Smooth muscle cell of the brain vasculature (primary cell): ENCODE results near the gene MARCHF2.

Experiments
- DNase-seq: peaks from one replicate; pipeline ENCODE4 v3.0.0-alpha.2; 2012; ENCODE audit warnings: low read depth, low spot score

Gene MARCHF2

DNA sequence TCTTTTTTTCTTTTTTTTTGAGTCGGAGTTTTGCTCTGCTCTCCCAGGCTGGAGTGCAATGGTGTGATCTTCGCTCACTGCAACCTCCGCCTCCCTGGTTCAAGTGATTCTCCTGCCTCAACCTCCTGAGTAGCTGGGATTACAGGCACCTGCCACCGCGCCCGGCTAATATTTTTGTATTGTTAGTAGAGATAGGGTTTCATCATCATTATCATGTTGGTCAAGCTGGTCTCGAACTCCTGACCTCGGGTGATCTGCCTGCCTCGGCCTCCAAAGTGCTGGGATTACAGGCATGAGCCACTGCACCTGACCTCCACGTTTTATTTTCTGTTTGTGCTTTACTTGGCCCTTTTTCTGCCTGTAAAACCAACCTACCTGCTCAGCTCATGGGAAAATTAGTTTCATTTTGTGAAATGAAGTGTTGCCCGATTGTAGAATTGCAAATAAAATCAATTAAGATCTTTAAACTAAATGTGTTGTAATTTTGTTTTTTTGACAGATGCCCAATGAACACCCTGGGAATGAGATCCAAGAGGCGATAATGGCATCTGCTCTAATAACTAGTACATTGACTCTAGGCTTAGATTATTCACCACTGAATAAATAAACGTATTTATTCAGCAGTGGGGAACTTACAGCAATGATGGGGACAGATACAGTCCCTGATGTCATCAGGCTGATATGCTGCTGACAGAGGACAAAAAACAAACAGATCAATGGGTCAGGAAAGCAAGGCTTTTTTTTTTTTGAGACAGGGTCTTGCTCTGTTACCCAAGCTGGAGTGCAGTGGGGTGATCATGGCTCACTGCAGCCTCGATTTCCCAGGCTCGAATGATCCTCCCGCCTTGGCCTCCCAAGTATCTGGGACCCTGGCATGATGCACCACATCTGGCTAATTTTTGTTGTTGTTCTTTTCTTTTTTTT, 25.2 kb upstream of the MARCHF2 start:
- no peak for DNase-seq

DNA sequence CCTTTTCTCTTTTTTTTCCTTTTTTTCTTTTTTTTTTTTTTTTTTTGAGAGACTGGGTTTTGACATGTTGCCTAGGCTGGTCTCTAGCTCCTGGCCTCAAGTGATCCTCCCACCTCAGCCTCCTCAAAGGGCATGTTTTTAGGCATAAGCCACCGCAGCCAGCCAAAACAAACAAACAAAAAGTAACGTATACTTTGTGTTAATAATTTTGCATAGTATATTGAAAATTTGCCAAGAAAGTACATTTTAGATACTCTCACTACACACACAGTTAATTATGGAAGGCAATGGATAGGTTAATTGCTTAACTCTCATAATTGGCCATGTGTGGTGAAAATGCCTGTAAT, 24.5 kb upstream of the MARCHF2 start:
- DNase-seq = no peak

DNA sequence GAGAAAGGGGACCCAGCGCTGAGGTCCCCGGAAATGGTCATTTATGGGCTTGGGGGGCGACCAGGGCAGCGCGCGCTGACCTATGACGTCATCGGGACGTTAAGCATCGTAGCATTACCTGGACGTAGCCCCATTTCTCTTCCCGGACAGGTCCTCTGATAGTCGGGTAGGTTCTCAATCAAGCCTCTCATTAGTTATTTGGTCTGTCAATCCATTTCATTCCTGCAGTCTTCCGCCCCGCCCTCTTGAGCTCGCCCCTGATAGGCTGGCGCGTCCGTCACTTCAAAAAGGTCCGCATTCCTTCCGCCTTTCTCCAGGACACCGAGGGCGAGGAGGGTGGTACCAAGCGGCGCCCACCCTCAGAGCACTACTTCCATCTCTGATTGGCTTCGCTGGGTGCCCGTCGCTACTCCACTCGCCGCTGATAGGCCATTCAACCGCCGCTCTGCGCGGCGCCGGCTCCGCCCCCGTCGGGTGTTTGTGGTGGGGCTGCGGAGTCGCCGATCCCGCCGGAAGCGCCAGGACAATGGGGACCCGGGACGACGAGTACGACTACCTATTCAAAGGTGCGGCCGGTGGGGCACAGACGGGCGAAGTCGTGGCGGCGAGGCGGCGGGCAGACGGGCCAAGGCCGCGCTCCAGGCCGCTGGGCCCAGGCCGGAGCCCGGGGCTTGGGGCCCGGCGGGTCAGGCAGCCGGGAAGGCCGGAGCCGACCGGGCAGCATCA, 23.1 kb upstream of the MARCHF2 start, which contains the start of gene RAB11B:
TSS of gene RAB11B (plus strand) at position 470 of the 726 bp plus-strand sequence. CDS start at position 527, 57 bp downstream.
- DNase-seq = peak; percentile 100

DNA sequence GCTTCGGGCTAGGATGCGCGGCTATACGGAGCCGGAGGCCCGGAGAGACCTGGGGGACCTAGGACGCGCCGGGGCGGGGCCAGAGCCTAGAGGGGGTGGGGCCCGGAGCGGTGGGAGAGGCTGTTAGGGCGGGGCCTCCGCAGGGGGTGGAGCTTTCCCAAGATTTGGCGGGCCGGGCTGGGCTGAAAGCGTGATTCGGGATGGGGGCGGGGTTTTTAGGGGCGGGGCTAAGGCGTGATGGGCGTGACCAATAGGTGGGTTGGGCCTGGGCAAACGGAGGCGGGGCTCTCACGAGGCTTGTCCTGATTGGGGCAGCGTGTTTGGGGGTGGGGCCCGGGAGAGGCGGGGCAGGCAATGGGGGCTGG, 22.5 kb upstream of the MARCHF2 start:
- DNase-seq = peak; percentile 78

DNA sequence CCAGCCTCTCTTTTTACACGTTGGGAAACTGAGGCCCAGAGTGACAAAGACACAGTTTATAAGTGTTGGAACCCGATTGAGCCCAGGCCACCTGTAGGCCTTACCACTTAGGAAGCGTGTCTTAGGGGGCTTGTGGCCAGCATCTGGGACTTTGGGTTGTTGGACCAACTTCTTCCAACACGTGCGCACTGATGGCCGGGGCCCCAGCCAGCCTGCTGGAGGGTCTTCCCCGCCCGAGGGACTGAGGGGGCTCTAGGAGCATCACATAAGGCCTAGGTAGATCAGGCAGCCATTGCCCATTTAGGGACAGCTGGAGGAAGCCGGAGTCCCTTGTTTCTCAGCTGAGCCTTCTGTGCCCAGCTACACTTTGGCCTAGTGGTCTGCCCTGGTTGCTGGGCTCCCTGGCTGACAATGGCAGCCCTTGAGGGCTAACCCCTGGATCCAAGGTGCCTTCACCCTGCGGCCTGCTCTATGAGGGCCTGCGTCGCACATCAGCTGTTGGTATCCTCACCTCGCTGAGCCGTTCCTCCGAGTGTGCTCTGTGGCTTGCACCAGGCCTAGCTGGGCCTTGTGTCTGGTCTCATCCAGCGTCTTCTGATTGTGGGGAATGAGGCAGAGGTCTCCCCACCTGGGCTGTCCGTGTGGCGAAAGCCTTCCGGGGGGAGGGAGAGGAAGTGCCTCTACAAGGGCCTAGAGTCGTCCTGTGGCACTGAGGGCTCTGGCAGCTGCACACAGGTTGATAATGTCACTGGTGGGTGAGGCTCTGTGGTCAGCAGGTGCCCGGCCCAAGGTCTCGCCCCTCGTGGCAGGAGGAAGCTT, 21.7 kb upstream of the MARCHF2 start:
- DNase-seq = no peak

DNA sequence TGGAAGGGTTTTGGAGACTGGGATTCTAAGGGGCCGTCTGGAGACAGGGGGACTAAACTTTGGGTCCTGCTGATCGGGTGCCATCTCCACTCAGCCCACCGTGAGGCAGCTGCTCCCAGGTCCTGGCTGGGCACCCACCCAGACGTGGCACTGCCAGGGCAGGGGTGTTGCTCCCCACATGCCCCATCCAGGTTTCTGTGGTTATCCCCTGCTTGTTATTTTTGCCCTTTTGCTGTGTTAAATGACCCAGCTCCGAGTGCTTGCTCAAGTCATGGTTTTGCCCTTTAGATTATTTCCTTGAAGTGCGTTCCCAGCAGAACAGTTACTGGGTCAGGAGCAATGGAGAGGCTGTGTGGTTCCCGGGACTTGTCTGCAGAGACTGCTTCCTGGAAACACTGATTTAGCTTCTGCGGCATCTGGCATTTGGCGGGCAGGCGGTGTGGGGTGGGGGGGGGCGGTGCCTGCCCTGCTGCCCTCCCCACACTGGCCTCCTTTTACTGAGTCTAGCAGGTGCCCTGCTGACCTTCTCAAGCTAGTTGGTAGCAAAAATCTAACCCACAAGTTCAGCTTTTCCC, 21.0 kb upstream of the MARCHF2 start:
- DNase-seq = no peak

DNA sequence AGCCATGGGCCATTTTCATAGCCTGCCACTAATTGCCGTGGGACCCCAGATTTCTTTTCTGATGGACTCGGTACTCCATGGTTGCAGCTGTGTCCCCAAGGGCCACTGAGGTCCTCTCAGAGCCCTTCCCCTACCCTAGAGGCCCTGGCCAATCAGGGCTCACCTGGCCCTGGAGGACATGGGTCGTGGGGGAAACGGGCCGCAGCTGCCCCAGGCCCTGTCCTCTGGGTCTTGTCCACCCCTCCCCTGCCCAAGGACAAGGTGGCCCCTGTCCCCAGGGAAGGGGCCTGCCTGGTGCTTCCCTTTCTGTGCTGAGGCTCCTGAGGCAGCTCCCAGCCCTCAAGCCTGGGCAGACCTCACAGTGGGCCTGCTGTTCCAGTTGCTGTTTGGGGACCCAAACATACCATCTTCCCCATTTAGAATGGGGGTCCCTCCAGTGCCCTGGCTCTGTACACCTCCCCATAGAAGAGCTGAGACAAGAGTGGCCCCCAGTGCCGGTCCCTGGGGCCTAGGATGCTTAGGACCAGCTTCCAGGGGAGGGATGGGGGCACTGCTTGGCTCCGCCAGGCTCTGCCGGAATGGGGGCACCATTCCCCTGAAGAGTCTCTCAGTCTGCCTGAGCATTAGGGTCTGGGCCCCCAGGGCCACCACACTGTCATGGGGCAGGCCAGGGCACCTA, 19.8 kb upstream of the MARCHF2 start:
- DNase-seq = no peak

DNA sequence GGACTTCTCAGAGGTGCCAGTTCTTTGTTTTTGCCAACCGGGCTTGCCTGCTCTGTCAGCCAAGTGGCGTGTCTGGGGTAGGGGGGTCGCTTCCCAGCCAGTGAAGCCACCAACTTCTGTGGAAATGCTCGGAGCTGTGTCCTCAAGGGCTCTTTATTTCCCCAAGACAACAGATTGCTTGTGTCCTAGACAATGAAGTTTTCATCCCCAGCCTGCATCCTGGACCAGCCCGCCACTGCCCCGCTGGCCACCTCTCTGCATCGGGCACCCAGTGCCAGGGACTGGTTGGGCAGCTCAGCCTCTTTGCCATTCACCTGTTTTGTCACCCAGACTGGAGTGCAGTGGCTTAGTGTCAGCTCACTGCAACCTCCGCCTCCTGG, 19.2 kb upstream of the MARCHF2 start:
- no peak for DNase-seq

DNA sequence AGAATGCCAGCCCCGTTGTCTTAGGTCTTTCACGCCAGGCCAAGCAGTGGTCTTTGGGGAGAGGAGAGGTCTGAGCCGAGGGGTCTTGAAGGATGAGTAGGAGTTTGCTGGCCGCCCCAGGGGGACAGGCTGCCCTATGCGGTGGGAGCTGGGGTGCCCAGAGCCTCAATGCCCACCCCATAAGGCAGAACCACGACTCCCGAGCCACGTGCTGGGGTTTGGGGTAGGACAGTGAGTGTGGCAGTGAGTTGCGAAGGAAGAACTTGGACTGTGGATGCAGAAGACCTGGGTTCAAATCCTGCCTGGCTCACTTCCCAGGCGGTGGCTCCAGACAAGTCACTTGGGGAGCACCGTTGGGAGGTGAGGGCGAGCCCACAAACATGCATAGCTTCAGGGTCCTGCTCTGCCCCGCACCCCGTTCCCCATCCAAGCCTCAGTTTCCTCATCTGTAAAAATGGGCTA, 17.5 kb upstream of the MARCHF2 start:
- DNase-seq = no peak

DNA sequence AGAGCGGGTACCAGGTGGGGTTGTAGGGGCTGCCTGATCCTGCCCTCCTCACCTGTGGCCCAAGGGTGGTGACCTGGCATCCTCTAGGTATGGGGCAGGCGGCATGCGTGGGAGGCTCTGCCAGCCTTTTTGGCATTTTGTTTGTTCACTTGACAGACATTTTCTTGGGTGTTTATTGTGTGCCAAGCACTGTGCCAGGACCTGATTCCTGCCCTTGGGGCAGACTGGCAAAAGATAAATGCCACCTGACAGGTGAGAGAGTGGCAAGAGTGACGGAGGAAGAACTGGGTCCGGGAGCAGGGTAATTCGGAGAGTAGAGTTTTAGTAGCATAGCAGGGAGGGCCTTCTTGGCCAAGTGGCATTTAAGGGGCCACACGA, 16.9 kb upstream of the MARCHF2 start:
- DNase-seq = no peak

DNA sequence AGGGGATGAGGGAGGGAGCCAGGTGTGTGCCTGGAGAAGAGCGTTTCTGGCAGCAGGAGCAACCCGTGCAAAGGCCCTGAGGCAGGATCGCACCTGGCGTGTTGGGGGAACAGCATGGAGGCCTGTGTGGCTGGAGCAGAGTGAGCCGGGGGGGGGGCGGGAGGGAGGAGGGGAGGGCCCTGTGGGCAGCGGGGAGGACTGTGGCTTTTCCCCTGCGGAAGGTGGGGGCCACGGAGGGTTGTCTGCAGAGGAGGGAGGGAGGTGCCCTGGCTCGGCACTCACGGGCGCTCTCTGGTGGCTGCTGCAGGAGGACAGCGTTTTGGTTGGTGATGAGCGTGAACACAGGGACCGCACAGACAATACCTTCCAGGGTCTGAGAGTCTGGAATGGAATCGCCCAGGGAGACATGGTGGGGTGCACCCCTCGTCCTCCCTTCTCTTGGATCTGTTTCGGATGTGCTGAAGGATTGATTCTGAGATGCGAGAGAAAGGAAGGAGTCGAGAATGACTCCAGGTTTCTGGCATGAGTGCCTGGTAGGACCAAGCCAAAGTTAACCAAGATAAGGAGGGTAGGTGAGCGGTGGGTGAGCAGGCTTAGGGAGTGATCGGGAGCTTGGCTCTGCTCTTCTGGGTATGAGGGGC, 16.4 kb upstream of the MARCHF2 start:
- DNase-seq = no peak

DNA sequence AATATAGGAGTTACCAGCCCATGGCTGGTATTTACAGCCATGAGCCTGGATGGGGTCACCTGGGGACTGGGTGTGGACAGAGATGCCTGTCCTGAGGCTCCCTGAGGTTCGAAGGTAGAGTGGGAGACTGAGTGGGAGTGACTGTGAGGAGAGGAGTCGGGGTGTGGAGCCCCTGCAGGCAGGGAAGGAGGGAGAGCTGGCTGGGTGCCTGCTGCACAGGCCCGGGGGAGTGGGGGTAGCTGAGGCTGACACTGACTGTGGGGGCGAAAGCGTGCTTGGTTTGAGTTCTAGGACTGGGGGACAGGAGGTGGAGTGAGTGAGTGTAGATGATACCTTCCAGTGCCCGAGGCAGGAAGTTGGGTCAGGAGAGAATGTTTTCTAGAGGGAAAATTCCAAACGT, 15.8 kb upstream of the MARCHF2 start:
- DNase-seq = no peak

DNA sequence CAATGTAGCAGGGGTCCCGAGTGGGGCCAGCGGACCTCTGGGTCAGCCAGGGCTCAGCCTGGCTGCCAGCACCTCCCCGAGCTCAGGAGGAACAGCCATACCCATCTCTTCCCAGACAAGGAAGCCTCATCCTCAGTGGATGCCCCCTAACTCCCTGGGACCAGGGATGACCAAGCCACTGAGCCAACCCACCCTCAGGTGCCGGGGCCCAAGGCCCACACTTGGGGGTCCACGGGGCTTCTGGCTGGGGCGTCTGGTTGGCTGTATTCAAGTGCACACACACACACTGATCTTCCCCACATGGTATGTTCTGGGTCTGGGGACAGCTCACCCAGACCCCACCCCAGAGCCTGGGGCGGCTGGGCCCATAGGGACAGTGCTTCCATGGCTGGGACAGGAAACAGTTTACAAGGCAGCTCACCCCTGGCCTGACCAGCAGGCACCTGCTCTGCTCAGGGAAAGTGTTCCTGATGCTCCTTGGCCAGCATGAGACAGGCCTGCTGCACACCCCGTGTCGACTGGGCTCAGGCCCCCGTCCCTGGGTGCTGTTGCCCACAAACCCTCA, 15.3 kb upstream of the MARCHF2 start:
- DNase-seq = no peak

DNA sequence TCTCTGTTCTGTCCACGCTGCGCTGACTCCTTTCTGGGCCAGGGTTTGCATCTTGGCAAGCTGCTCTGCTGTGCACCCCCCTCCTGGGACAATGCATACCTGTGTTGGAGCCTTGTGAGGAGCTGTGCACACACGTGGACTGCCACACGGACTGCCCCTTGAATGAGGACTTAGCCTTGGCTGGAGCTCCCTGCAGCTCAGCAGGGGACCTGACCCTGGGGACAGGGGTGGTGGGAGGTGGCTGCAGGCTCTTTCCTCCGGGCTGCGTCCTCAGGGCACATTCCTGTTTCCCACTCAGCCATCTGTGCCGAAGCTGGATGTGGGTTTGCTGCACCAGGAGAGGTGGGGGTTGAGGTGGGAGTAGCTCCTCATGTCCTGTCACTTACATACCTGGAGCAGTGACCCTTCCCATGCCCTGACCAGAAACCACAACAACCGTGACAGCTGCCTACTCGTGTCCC, 14.8 kb upstream of the MARCHF2 start:
- no peak for DNase-seq

DNA sequence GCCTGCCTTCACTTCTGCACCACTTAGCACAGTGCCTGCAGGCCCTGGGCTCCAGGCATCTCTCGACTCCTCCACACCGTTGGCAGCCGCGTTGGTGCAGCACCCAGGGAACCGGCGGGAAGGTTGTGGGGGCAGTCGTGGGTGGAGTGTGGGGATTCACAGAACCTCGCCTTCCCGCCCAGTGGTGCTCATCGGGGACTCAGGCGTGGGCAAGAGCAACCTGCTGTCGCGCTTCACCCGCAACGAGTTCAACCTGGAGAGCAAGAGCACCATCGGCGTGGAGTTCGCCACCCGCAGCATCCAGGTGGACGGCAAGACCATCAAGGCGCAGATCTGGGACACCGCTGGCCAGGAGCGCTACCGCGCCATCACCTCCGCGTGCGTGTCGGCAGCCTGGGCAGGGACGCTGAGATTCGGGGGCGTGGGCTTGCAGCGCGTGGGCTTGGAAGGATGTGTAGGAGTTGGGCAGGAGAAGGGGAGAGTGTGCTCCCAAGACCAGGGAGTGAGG, 13.4 kb upstream of the MARCHF2 start:
- DNase-seq = no peak

DNA sequence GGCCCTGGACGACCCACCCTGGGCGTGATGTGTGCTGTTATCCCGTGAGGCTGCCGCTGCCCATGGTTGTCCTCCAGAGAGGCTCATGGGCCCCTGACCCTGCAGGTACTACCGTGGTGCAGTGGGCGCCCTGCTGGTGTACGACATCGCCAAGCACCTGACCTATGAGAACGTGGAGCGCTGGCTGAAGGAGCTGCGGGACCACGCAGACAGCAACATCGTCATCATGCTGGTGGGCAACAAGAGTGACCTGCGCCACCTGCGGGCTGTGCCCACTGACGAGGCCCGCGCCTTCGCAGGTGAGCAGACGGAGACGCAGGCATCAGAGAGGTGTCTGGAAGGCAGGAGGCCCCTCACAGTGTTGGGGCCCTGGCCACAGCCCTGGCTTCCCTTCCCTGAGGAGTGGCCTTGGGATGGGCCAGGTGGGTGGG, 11.1 kb upstream of the MARCHF2 start:
- DNase-seq = no peak

DNA sequence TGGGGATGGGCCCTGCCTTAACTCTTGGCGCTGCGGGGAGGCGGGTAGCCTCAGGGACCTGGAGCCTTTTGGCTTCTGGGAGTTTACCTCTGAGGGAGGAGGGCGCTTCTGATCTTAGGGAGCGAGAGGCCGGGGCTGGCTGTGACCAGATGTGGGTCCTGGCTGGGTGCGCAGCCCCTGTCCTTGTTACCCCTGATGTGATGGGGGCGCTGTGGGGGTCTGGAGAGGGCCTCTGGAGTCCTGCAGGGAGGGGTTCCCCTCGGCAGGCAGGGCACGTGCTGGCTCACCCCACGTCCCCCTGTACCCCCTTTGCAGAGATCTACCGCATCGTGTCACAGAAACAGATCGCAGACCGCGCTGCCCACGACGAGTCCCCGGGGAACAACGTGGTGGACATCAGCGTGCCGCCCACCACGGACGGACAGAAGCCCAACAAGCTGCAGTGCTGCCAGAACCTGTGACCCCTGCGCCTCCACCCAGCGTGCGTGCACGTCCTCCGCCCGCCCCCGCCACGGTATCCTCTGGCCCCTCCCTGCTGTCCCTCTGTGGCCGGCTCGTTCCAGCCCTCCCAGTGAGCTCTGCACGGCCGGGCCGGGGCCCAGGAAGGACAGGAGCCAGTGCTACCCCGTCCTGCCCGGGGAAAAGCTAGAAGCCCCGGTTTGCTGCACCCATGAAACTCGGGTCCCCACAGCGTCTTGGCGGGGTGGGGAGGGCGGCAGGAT, 9.8 kb upstream of the MARCHF2 start:
- DNase-seq = no peak

DNA sequence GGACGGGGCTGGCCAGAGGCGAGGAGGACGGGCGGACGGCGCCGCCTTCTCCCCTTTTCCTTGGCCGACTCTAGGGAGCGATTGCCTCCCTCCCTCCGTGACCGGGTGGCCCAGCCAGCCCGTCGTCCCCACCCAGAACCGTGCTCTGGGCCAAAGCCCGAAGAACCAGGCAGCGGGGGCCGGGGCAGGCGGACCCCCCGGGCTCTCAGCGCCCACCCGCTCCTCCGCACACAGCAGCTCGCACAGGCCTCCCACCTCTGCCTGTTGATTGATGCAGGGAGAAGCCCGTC, 9.3 kb upstream of the MARCHF2 start:
- DNase-seq = no peak

DNA sequence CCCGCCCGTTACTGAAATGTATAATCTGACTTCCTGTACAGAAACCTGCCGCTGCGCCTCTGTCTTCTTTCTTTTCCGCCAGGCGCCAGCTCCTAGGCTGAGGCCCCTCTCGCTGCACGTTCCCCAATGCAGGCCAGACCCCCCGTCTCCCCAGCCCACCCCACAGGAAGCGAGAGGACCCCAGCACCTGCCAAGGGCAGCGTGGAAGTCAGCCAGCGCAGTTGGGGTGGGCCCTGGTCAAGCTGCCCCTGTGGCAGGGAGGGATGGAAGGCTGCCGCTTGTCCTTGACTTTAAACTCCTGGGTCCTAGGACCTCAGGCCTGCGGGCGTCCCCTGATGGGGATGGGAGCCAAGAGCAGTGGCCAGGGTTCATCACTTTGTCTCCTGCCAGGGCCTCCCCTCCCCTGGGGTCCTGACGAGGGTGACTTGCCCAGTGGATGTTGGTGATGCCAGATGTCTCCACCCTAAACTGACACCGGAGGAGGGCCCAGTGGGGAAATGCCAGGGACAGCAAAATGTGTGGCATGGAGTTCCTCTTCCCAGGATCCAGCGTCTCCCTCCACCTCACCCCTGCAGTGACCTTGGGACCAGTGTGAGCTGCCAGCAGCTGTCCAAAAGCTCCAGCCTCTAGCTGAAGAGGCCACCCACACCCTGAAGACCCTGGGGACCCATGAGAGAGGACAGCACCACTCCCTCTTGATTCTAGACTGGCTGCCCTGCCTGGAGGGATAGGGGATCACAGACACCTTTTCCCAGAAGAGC, 8.5 kb upstream of the MARCHF2 start:
- no peak for DNase-seq
